Upper lobe of left lung (tissue), 6 donors: ENCODE results near the gene PHF20. TPM values are rescaled to one million over a fixed set of nuclear protein-coding genes. Genes with fewer than 3 reads are reported as not detected.
"Not testable (repeated sequence)": the region's sequence is repeated elsewhere in the genome, so short reads cannot be mapped to it uniquely, and the experiment has no call there.

Experiments
- ATAC-seq, 2 donors: fragments of 200-7000 bp; cut with Tn5 transposase; one replicate each; pipeline ENCODE4 v1.9.1; 2022; ENCODE audit warnings: mild to moderate bottlenecking in 2 of 2, moderate library complexity in 2 of 2; ENCODE audit not compliant: low FRiP score in 2 of 2
- DNase-seq, 2 donors: peaks; one replicate each; pipeline ENCODE4 v3.0.0-alpha.2; 2019 to 2020
- H3K27ac ChIP-seq, 4 donors: fragments of 200-600 bp; sonication (generic); one replicate each; pipeline ENCODE4 v1.5.1; 2016 to 2019
- H3K27me3 ChIP-seq, 4 donors: fragments of 200-600 bp; sonication (generic); one replicate each; pipeline ENCODE4 v1.5.1; 2017 to 2019
- H3K36me3 ChIP-seq, 4 donors: fragments of 200-600 bp; sonication (generic); one replicate each; pipeline ENCODE4 v1.5.1; 2016 to 2019
- H3K4me1 ChIP-seq, 4 donors: fragments of 200-600 bp; sonication (generic); one replicate each; pipeline ENCODE4 v1.5.1; 2018 to 2019
- H3K4me3 ChIP-seq, 4 donors: fragments of 200-600 bp; sonication (generic); one replicate each; pipeline ENCODE4 v1.5.1; 2017 to 2019; ENCODE audit warnings: mild to moderate bottlenecking in 2 of 4, moderate library complexity in 1 of 4
- H3K9me3 ChIP-seq, 4 donors: fragments of 200-600 bp; sonication (generic); one replicate each; pipeline ENCODE4 v1.5.1; 2018 to 2019
- EP300 ChIP-seq, 4 donors: sonication (generic); formaldehyde crosslinking; IDR thresholded peaks; one replicate each; pipeline ENCODE4 v1.5.1; 2017; ENCODE audit warnings: antibody characterized with exemption in 4 of 4, control low read depth in 2 of 4
- POLR2A ChIP-seq, 4 donors: fragments of 450-650 bp; IDR thresholded peaks; one replicate each; pipeline ENCODE4 v1.5.1; 2016 to 2017; ENCODE audit warnings: antibody characterized with exemption in 4 of 4, mild to moderate bottlenecking in 2 of 4
- POLR2AphosphoS5 ChIP-seq, 2 donors: sonication (generic); formaldehyde crosslinking; IDR thresholded peaks; one replicate each; pipeline ENCODE4 v1.5.1; 2017; ENCODE audit warnings: antibody characterized with exemption in 2 of 2
- WGBS, 2 donors: methylation state at CpG; one replicate each; pipeline ENCODE4 v1.1.5; 2017 to 2018; 5-methylcytosine and 5-hydroxymethylcytosine counted together
- total RNA-seq, 6 donors: library from RNA; depleted of rRNA in 4 of 6; stranded (reverse); fragments of >200 nt in 4 of 6; gene quantifications; one replicate each; pipeline versions ENCODE4 v1.1.0 to v1.2.1, GENCODE V29; 2016 to 2021
- TF ChIP-seq, protein P1 (sequence below), 6 experiments: fragments of 450-650 bp in 4 of 6; fragments of 200-600 bp in 2 of 6; sonication (generic) in 2 of 6; IDR thresholded peaks; one replicate each; pipeline ENCODE4 v1.5.1; 2016 to 2019; ENCODE audit warnings: antibody characterized with exemption in 6 of 6
- donor health status: DM: no; HTN: no; CAD: no; lungs with moderate emphysema.
- donor health status: DM: no; HTN: yes; CAD: no; lungs with severe emphysema.

Gene PHF20
- total RNA-seq, 6 donors from 2014 or later: 29.9 to 65.9 (median 42.5) TPM

DNA sequence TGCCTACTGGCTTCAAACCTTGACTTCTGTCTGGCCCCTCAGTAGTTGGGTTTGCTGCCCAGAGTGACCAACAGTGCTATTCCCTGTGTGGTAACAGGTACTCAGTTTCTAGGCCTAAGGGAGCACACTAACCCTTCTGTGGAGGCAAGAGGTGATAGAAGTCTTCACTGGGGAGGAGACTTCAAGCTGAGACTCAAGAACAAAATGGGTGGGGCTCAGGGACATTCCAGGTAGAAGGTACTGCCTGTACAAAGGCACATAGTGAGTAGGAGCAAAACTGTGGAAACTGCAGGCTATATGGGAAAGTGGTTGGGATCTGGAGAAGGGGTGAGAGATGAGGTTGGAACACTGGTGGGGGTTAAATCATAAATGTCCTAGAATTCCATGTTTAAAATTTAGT, 184.8 kb downstream of the PHF20 start:
- ATAC-seq (no peak), DNase-seq (peak in 1 of 2 donors; percentile 39)
- H3K27ac ChIP-seq: no peak overlapping the region
- TF ChIP-seq EP300 (IDR thresholded peaks at IDR 0.05) (no peak), POLR2AphosphoS5 (IDR thresholded peaks at IDR 0.05) (no peak), POLR2A (IDR thresholded peaks at IDR 0.05) (no peak)
- TF ChIP-seq, protein P1, sequence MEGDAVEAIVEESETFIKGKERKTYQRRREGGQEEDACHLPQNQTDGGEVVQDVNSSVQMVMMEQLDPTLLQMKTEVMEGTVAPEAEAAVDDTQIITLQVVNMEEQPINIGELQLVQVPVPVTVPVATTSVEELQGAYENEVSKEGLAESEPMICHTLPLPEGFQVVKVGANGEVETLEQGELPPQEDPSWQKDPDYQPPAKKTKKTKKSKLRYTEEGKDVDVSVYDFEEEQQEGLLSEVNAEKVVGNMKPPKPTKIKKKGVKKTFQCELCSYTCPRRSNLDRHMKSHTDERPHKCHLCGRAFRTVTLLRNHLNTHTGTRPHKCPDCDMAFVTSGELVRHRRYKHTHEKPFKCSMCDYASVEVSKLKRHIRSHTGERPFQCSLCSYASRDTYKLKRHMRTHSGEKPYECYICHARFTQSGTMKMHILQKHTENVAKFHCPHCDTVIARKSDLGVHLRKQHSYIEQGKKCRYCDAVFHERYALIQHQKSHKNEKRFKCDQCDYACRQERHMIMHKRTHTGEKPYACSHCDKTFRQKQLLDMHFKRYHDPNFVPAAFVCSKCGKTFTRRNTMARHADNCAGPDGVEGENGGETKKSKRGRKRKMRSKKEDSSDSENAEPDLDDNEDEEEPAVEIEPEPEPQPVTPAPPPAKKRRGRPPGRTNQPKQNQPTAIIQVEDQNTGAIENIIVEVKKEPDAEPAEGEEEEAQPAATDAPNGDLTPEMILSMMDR (IDR thresholded peaks at IDR 0.05): no peak
- no peaks in the 10 kb centered on the region for H3K27me3 ChIP-seq
- peaks cover 22 to 31% (median 22%) of the 10 kb centered on the region in 4 donors for H3K4me1 ChIP-seq
- H3K4me3 ChIP-seq: no peak overlapping the region
- no peaks in the 10 kb centered on the region for H3K9me3 ChIP-seq
- H3K36me3 ChIP-seq: peaks cover 0 to 4% (median 0%) of the 10 kb centered on the region in 4 donors

DNA sequence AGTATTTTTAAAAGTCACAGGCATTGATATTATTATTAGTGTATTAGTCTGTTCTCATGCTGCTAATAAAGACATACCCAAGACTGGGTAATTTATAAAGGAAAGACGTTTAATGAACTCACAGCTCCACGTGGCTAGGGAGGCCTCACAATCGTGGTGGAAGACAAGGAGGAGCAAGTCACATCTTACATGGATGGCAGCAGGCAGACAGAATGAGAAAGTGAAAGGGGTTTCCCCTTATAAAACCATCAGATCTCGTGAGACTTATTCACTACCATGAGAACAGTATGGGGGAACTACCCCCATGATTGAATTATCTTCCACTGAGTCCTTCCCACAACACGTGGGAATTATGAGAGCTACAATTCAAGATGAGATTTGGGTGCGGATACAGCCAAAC, 187.5 kb downstream of the PHF20 start:
- ATAC-seq, H3K36me3 ChIP-seq: not testable (repeated sequence)
- H3K4me1 ChIP-seq: peaks cover 6 to 11% (median 6%) of the 10 kb centered on the region in 4 donors

DNA sequence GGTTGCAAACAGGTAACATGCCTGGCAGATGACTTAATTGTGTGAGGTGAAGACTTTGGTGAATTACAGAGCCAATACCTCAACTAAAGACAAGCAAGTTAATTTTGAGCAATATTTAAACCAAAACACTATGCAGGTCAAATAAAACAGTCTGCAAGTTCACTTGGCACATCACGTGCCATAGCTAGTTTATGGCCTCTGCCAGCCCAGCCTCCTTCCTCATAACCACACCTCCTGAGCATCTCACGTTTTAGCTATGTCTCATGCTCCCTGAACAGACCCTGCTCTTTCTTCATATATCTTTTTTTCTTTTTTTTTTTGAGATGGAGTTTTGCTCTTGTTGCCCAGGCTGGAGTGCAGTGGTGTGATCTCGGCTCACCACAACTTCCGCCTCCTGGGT, 192.1 kb downstream of the PHF20 start:
- TF ChIP-seq POLR2A (IDR thresholded peaks at IDR 0.05) (no peak), POLR2AphosphoS5 (IDR thresholded peaks at IDR 0.05) (no peak)
- H3K9me3 ChIP-seq: no peaks in the 10 kb centered on the region
- H3K27ac ChIP-seq: no peak overlapping the region
- no peaks in the 10 kb centered on the region for H3K4me1 ChIP-seq
- H3K4me3 ChIP-seq: no peak overlapping the region
- DNase-seq: no peak
- no peaks in the 10 kb centered on the region for H3K27me3 ChIP-seq
- ATAC-seq: no peak
- 88 to 89% methylated on average over 4 of the region's 4 CpGs for WGBS, 2 donors
- no peaks in the 10 kb centered on the region for H3K36me3 ChIP-seq

More for the DNA sequence above, 187.5 kb downstream of the PHF20 start:
- not testable (repeated sequence) for H3K27me3 ChIP-seq, H3K9me3 ChIP-seq, H3K27ac ChIP-seq, DNase-seq, H3K4me3 ChIP-seq
- 81 to 87% methylated on average over 6 of the region's 6 CpGs for WGBS, 2 donors

DNA sequence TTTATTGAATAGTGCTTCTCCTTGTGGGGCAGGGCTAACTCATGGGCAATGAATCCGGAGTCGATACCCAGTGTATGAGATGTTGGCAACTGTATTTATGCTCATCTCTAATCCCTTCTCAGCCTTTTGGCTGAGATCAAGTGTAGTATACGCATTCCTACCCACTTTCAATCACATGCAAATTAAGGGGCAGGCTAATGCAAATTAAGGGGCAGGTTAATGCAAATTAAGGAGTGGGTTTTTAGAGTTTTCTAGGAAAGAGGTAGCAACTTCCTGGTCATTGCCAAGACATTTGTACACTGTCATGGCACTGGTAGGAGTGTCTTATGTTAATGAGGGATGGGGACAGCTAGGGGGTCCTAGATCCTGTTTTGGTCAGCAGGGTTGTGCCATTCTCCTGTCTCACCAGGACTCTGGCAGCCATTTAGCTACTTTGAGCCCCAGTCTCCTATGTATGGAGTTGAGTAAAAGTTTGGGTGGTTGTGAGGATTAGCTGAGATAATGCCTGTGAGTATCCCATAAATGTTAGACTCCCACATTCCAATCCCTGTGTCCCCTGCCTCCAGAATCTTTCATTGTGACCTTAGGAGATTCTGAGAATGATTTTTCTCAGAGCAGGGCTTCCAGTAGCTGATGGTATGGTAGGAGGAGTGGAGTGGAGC, 196.3 kb downstream of the PHF20 start, which contains the start of gene CNBD2:
Gene CNBD2, plus strand, starts transcription at position 612 of the 662 bp plus-strand sequence. CDS start 173 bp downstream, outside the sequence.
- no peak within 1 kb of the TSS for H3K4me3 ChIP-seq
- no peaks in the 10 kb centered on the region for H3K9me3 ChIP-seq
- no peaks in the 10 kb centered on the region for H3K36me3 ChIP-seq
- DNase-seq (no peak), ATAC-seq (no peak)
- no peaks in the 10 kb centered on the region for H3K27me3 ChIP-seq
- 90% methylated on average over 3 of the region's 3 CpGs for WGBS, 2 donors
- H3K4me1 ChIP-seq: no peaks in the 10 kb centered on the region
- no peak within 1 kb of the TSS for H3K27ac ChIP-seq
- TF ChIP-seq, protein P1 (IDR thresholded peaks at IDR 0.05): no peak
- TF ChIP-seq POLR2A (IDR thresholded peaks at IDR 0.05): no peak
- TF ChIP-seq POLR2AphosphoS5 (IDR thresholded peaks at IDR 0.05): no peak
- TF ChIP-seq EP300 (IDR thresholded peaks at IDR 0.05): no peak

DNA sequence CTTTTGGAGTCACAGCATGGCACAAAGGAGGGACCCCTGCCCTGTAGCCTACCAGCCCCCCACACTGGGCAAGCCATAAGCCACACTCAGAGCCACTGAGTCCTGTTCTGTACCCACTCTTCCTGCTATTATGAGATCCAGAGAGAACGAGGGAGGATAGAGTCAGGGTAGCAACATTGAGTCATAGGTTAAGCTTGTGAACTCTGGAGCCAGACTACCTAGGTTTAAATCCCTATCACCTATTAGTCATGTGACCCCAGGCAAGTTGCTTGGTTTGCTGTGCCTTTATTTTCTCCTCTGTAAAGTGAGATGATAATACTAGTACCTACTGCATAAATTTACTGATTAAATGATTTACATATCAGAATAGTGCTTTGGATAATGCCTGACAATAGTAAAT, 197.1 kb downstream of the PHF20 start:
- no peaks in the 10 kb centered on the region for H3K9me3 ChIP-seq
- TF ChIP-seq, protein P1 (IDR thresholded peaks at IDR 0.05): no peak
- TF ChIP-seq POLR2A (IDR thresholded peaks at IDR 0.05): no peak
- TF ChIP-seq POLR2AphosphoS5 (IDR thresholded peaks at IDR 0.05): no peak
- TF ChIP-seq EP300 (IDR thresholded peaks at IDR 0.05): no peak
- H3K27ac ChIP-seq: no peak overlapping the region

DNA sequence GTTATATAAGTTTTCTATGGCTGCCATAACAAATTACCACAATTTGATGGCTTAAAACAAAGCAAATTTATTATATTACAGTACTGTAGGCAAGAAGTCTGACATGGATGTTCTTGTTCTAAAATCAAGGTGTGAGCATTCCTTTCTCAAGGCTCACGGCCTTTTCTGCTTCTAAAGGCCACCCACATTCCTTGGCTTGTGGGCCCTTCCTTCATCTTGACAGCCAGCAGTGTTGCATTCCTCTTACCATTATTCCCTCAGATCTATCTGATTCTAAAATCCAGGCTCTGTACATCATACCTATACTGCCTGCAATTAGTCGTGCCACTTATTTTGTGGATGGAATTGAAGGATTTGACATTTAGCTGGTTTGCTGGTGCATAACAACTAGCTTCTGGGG, 200.2 kb downstream of the PHF20 start:
- no peak for ATAC-seq
- Histone ChIP-seq H3K4me1 (no peaks in the 10 kb centered on the region), H3K4me3 (no peak overlapping the region)

More for the DNA sequence above, 197.1 kb downstream of the PHF20 start:
- Histone ChIP-seq H3K4me3 (no peak overlapping the region), H3K27me3 (no peaks in the 10 kb centered on the region), H3K36me3 (no peaks in the 10 kb centered on the region), H3K4me1 (no peaks in the 10 kb centered on the region)
- no peak for DNase-seq
- ATAC-seq: no peak
- WGBS, 2 donors: 55 to 56% methylated on average over 1 of the region's 1 CpG

More for the DNA sequence above, 200.2 kb downstream of the PHF20 start:
- TF ChIP-seq EP300 (IDR thresholded peaks at IDR 0.05): no peak
- TF ChIP-seq POLR2AphosphoS5 (IDR thresholded peaks at IDR 0.05): no peak
- TF ChIP-seq POLR2A (IDR thresholded peaks at IDR 0.05): no peak
- TF ChIP-seq, protein P1 (IDR thresholded peaks at IDR 0.05): no peak
- H3K36me3 ChIP-seq: no peaks in the 10 kb centered on the region
- no peak overlapping the region for H3K27ac ChIP-seq
- no peaks in the 10 kb centered on the region for H3K9me3 ChIP-seq
- 88 to 100% methylated on average over 2 of the region's 2 CpGs for WGBS, 2 donors
- no peak for DNase-seq
- no peaks in the 10 kb centered on the region for H3K27me3 ChIP-seq
